ENCODE measurements around the gene SNAI3.

DNA sequence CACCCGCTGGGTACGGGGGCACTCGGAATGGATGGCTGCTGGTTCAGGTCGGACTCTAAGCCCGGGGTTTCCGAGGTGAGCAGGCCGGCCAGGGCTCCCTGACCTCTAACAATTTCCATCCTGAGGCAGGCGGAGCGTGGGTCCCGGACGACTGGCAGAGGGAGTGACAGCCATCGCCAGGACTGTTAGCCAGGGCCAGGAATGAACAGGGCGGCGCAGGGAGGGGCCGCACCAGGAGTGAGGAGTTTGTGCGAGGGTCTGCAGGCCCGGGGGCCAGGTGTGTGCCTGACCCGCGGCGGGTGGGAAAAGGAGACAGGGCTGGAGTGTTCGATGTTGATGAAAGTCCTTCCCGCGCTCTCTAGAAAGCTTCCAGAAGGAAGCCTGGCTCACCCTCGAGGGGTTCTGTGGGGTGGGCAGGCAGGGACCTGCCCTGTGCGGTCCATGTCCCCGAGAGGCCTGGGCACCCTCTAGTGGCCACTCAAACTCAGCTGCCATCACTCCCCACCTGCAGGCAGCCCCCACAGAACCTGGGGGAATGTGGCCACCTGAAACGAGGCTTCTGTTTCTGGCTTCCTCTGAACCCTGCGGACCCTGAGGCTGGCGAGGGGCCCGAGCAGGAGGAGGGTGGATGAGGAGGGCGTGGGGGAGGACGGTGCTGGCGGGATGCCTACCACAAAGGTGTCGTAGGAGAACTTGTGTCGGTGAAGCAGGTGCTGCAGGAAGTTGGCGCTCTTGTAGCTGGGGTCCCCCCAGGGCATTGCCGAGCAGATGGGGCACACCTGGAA, 11.7 kb upstream of the SNAI3 start:
- no peak for TF ChIP-seq ZC3H10 (CRISPR knock-in tag; IDR thresholded peaks at IDR 0.05)
- TF ChIP-seq, protein P1, sequence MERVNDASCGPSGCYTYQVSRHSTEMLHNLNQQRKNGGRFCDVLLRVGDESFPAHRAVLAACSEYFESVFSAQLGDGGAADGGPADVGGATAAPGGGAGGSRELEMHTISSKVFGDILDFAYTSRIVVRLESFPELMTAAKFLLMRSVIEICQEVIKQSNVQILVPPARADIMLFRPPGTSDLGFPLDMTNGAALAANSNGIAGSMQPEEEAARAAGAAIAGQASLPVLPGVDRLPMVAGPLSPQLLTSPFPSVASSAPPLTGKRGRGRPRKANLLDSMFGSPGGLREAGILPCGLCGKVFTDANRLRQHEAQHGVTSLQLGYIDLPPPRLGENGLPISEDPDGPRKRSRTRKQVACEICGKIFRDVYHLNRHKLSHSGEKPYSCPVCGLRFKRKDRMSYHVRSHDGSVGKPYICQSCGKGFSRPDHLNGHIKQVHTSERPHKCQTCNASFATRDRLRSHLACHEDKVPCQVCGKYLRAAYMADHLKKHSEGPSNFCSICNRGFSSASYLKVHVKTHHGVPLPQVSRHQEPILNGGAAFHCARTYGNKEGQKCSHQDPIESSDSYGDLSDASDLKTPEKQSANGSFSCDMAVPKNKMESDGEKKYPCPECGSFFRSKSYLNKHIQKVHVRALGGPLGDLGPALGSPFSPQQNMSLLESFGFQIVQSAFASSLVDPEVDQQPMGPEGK (CRISPR knock-in tag; IDR thresholded peaks at IDR 0.05; ENCODE audit: borderline replicate concordance): no peak
